Activated CD4-positive, alpha-beta T cell treated with anti-CD3 and anti-CD28 coated beads, Interleukin-10, Interleukin-2, amounts not matched to agents 100 ng/mL and 50 ng/mL, durations not matched to agents 16 hours and 8 hours (primary cell): ENCODE data around the gene SYMPK.

ENCODE experiments used
- DNase-seq: peaks from one replicate; pipeline ENCODE4 v3.0.0-alpha.2; 2020

Gene SYMPK

DNA sequence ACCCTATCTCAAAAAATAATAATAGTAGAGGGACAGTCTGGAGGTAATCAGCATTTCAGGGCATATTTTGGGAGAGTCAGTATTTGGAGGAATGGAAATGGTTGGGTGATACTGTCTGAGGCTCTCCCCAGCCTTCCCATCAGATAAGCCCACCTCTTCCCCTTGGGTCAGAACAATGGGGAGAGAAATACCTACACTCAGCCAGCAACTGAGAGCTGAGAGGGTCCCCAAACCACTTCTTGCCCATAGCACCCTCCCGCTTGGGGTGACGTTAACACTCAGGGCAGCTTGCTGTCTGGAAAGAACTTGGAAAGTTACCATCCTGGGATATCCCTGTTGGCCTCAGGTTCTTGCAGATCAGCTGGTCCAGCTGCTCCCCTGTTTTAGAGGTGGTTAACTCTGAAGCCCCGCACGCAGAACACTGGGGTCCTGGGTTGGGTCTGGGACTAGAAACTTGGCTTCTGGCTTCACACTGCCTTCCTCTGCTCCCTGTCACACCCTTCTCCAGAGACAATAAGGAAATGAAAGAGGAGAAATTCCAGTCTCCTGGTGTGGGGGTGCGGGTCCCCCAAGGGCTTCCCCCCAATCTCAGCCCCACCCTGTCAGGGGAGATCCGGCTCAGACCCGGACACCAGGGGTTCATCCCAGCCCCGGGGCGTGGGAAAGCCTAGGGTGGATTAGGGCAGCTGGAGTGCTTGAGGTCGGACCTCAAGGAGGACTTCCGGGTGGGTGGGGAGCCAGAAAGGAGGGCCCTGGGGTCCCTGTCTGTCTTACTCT is 3.6 kb upstream of the SYMPK start:
- DNase-seq: no peak

DNA sequence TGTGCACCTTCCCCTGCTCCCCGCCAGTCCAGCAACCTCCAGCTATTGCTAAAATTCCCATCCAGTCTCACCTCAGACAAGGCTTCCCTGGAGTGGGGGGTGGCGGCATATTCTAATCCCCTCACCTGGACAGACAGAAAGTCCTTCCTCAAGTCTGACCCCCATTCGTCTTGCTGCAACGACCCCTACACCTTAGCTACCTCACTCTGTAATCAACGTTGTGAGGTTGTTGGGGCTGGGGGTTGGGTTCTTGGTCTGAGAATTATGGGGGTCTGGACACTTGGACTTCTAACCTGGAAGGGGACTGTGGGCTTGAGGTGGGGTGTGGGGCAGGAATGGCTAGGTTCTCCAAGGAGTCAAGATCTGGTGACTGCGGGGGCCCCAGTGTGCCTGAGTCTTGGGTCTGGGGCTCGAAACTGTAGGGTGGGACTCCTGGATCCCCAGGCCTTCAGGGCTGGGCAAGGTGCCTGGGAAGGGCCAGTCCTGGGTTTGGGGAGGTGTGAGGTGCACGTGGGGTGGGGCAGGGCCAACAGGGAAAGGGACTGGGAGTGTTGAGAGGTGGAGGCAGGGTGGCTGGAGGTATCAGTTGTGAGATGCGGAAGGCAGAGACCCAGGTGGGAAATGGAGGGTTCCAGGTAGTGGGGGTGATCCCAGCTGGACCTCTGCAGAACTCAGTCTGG is 2.5 kb upstream of the SYMPK start:
- no peak for DNase-seq

DNA sequence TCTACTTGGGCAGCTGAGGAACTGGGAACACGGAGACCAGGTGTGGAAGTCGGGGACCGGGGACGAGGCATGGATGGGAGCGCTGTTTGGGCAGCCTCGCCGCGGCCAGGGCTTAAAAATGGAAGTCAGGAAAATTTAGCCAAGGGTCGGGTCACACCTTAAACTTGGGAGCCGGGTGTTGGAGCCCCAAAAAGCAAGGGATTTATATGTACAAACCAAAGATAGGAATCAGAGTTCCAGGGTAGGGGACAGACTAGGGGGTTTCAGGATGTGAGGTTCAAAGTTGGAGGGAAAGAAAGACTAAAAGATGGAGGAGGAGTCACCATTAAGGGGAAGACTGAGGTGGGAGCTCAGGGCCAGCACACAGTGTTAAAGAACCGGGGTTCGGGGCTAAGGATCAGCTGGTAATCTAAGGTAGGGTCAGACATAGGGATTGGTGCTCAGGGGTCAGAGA is 1.7 kb upstream of the SYMPK start:
- no peak for DNase-seq

DNA sequence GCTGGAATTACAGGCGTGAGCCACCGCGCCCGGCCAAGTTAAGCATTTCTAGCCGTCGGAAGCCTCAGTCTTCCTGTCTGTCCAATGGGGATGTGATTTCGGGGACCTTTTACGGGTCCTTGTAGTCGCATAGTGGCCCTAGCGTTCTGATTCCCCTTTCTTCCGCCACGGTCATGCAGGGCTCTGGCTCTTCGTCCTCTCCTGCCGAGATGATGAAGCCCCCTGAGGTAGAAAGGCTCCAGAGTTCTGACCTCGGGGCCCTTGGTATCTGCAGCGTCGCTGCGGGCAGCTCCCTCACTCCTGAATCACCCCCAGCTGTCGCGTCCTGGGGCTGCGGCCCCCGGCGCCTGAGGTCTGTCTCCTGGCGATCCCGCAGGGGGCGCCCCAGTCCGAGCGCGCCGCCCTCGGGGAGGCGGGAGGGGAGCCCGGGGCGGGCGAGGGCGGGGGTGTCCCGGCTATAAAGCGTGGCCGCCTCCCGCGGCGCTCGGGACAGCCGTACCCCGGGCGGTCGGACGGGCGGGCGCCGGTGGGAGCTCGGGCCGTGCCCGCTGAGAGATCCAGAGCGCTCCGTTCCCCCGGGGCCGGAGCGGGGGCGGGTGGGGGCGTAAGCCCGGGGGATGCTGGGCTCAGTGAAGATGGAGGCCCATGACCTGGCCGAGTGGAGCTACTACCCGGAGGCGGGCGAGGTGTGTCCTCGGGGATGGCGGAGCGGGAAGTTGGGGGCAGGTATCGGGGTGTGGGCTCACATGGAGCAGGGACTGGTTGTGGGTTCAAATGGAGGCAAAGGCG is 1.1 kb upstream of the SYMPK start, which contains the start of gene FOXA3:
Gene FOXA3, plus strand, starts transcription at position 487 of the 789 bp plus-strand sequence. Its CDS starts 131 bp downstream, at position 618.
- DNase-seq: peak; percentile 77

DNA sequence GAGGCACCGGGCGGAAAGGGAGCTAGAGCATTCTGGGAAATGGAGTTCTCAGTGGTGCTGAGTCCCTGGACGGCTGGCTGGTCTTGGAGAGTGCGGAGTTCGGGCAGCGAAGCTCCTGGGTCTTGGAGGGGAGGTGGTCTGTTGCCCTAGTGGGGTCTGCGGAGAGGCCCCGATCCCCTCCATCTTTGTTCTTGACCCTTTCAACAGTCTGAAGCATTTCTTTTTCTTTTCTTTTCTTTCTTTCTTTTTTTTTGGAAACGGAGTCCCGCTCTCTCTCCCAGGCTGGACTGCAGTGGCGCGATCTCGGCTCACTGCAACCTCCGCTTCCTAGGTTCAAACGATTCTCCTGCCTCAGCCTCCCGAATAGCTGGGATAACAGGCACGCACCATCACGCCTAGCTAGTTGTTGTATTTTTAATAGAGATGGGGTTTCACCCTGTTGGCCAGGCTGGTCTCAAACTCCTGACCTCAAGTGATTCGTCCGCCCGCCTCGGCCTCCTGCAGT is 440 bp upstream of the SYMPK start:
- no peak for DNase-seq

DNA sequence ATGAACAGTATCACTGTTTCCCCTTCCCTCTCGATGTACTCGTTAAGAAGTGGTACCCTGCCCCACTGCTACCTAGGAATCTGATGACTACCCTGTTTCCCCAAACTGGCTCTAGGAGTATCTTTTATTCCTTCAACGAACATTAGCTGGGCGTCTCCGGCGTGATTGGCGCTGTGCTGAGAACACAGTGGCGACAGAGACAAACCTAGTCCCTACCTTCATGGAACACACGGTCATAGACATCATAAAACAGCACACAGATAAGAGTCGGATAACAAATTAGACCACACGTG is 730 bp downstream of the SYMPK start:
- no peak for DNase-seq

DNA sequence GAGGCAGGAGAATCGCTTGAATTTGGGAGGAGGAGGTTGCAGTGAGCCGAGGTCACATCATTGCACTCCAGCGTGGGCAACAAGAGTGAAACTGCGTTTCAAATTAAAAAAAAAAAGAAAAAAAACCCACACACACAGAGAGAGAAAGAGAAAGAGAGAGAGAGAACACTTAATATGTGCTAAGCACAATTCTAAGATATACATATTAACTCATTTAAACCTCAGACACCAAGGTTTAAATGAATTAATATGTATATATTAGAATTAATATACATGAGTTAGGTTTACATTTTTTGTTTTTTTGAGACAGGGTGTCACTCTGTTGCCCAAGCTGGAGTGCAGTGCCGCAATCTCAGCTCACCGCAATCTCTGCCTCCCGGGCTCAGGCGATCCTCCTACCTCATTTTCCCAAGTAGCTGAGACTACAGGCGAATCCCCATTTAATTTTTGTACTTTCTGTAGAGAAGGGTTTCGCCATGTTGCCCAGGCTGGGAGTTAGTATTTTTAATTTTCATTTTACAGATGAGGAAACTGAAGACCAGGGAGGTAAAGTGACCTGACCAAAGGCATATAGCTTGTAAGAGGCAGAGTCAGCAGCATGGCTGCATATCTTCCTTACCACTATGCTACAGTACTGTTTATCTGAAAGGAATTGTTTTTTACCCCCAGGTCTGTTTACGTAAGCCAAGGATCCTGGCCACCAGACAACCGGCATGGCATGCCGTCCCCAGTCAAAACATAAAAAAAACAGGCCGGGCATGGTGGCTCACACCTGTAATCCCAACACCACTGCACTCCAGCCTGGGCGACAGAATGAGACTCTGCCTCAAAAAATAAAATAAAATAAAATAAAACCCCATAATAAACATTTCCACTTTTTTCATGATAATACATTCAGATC is 2.3 kb downstream of the SYMPK start:
- no peak for DNase-seq

DNA sequence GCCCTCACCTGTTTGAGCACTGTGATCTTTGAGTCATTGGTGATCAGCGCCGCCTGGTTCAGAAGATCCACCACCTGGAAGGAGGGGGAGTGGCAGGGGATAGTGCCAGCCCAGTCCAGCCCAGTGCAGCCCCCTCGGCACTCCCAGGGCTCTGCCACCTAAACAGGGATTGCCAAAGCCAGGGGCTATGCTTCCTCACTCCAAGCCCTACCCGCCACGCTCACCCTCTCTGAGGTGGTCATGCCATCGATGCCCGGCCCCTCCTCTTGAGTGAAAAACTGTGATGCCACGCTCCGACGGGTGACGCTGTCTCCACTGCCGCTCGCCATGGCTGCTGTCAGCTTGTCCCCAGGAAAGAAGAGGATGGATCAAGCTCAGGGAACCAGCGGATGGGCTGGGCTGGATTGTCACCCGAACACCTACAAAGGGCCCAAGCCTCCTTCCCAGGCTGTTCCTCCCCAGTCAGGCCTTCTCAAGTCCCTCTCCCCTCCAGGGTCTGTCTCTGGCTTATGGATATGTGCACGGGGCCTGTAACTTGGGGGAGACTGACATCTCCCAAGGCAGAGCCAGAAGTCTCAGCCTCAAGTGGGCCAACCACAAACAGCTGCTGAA is 8.7 kb downstream of the SYMPK start:
- no peak for DNase-seq

DNA sequence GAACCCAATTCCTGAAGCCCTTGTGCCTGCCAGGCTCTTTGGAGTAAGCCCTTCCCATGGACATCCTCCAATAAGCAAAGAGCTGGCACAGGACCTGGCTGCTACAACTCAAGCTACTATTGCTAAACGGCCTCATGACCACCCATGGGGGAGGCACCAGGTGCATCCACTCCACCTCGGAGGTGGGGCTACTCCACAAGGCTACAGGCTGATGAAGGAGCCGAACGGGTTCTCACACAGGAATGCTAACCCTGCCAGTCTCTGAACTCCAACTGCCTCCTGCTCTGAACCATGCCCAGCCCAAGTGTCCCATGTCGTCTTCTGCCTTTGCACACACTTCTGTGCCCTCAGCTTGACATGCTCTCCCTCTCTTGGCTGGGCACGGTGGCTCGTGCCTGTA is 10.0 kb downstream of the SYMPK start:
- DNase-seq: no peak

DNA sequence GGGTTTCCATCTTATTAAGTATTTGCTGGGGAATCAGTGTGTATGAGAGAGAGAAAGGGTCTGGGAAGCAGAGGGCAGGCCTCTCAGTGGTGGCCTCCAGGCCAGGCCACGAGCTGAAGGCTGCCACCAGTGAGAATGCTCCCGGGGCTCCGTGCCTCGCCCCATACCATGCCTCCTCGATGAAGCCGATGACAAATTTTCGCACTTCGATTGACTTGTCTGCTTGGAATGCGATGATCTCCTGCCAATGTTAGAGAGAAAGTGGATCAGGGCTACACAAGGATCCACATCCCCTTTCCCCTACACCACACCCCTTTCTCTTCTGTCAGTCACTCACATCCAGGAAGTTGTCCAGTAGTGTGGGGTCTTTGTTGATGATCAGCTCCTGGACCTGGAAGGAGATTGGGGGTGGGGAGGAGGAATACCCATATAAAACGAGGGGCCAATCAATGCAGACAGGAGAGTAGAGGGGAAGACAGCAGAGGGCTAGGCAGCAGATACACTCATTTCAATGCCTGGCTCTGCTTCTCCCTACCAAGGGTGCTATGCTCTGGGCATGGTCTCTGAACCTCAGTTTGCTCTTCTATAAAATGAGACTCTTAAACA is 10.7 kb downstream of the SYMPK start:
- no peak for DNase-seq

DNA sequence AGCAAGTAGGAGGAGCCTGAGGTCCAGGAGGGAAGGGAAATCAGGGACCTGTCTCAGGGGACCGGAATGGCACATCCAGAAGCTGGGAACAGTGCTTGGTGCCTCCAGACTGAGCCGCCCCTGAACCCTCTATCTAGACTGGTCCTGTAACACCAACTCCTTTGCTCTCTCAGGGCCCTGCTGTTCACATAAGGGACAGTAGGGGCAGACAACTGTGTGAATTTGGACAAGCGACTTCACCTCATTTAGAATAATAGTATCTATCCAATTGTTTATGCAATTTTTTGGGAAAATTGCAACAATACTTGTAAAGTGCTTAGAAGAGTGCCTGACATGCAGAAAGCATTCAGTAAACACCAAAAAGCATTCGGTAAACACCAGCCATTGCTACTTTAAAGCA is 14.0 kb downstream of the SYMPK start:
- no peak for DNase-seq

DNA sequence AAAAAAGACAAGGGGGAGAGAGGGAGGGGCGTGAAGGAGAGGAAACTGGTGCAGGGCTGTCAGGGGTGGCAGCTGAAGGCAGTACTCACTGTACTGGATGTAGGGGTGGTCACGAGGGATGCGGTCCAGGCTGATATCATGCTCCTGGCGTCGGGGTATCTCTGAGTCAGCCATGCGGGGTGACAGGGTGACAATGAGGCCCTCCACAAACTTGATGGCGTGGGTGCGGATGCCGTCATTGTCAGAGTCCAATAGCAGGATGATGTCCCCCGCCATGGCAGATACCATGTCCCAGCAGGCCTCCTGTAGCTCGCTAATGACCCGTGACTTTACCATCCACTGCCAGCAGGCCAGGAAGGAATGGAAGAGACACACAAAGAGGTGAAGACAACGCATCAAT is 15.3 kb downstream of the SYMPK start:
- DNase-seq: no peak

DNA sequence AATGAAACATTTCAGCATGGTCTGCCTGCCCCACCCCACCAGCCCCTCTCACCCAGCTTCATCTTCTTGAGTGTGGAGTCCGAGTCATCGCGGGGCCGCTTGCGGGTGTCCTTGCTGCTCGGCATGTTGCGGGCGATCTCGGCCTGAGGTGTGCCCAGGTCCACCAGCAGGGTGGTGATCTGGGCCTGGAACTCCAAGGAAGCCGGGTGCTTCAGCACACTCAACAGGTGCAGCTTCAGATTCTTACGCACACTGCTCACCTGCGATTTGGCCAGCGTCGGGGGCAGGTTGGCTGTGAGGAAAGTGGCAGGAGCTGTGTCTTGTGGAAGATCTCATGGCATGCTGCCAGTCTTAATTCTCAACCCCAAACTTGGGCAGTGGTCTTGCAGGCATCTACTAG is 20.7 kb downstream of the SYMPK start:
- DNase-seq: no peak

DNA sequence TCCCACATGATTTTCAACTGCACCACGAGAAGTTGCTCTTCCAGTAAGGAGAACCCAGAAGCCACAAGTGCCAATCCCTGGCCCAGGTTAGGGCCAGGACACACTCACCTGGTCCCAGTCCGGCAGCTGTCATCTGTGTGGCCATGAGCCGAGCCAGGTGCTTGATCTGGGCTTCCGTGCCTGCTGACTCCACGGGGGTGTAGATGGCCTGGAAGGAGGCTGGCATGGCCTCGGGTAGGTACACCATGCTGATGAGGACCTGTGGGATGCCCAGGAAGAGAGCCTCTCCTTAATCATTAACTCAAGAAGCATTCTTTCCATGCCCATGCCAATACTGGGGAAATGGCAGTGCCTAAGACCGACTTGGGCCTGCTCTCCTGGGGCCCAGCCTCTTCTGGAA is 28.0 kb downstream of the SYMPK start:
- DNase-seq: no peak

DNA sequence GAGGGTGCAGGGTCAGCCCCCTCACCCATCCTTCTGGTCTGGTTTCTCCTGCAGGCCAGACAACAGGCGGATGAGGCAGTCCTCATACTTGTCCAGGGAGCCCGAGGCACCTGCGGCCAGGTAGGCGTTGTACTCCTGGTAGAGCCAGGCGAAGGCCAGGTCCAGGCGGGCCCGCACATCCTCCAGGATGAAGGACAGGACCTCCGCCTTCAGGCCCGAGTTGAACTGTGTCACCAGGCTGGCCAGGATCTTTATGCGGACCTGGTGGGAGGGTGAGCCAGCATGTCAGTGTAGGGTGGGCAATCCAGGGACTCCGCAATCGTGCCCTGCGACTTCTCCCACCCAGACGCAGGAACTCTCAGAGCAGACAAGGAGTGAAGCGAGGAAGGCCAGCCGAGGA is 34.0 kb downstream of the SYMPK start:
- DNase-seq: no peak

DNA sequence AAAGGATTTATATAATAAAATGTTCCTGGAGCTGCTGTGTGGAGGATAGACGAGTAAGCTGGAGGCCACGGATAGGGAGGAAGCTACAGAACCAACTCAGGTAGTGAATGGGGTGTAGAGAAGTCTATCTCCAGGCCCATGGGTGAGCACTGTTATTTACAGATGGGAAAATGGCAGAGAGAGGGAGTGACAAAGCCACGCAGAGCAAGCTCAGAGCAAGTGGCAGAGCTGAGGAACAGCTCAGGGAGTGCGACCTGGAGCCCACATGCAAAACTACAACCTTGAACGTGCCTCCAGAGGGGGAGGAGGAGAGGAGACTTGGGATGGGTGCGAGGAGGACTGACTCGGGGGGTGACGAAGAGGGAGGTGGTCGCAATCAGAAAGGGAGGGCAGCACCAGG is 34.4 kb downstream of the SYMPK start:
- DNase-seq: no peak

DNA sequence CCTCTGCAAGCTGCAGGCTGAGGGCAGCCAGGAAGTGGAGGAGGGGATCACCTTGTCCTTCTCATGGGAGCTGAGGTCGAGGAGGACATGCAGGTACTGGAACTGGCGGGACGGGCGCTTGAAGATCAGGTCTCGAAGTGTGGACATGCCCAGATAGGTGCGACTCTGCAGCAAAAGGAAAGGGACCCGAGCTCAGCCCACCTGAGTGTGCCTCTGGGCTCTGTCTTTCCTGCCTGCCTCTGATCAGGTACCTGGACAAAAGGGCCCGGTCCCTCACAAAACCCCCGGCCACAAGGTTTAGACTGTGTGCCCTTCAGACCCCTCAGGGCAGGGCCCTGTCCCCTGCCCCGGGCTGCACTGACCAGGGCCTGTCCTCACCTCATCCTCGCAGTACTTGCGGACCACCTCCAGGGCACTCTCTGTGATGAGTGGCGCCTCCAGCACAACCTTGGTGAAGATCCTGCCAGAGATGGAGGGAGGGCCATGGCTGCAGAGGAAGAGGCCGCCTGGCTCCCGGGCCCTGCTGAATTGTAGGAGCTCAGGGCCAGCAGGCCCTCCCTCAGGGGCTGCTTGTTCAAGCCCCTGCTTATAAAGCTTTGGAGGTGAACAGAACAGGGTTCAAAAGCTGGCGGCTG is 35.4 kb downstream of the SYMPK start:
- DNase-seq: no peak

DNA sequence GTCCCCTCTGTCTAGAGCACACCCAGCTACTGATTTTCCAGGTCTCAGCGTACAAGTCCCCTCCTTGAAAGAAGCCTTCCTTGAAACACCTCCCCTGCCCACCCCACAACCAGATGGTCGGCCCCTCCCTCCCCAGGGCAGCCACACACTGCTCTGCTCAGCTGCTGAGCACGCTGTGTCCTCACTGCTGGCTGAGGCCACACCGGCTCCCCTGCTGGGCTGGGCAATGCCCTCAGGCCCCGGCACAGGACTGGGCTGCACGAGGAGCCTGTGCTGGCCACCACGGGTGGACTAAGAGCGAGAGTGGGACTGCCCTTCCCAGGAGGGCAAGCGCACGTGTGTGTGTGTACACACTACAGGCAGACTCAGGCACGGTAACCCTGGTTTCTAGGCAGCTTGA is 36.0 kb downstream of the SYMPK start:
- DNase-seq: no peak

DNA sequence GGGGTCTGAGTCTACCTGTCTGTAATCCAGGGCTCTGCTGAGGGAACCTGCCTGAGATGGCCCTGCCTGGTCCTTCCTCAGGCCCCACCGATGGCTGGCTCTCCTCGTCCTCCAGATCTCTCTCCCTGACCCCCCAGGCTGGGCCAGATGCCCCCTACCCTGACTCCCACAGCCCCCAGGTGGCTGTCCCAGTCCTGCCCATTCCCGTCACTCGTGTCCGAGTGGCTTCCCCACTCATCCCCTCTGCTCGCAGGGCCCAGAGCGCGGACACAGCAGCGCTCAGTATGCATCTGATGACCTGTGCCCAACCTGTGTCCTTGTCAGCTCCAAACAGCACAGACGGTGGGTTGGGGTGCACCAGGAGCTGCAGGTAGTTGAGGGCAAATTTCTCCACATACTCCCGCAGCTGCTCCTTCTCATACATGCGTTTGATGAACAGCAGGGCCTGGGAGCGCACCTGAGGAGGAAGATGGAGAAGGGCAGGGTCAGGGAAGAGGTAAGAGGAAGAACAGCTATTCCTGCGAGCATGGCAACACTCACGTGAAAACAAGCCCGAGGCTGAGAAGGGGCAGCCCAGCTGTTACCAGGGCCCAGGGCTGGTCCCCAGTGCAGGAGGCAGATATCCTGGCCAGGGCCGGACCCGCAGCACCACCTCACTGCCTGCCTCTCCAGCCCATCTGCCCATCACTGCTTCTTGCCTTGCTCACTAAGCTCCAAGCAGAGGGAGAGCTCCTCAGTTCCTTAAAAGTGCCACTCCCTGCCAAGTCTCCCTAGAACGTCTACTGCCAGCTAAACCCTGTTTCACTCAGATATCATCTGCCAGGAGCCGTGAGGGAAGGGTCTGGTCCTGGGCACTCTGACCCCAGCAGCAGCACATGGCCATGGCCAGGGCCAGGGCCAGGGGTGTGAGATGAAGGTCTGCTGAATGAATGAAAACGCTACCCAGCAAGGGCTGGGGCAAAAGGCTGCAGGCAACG is 36.7 kb downstream of the SYMPK start:
- DNase-seq: no peak

DNA sequence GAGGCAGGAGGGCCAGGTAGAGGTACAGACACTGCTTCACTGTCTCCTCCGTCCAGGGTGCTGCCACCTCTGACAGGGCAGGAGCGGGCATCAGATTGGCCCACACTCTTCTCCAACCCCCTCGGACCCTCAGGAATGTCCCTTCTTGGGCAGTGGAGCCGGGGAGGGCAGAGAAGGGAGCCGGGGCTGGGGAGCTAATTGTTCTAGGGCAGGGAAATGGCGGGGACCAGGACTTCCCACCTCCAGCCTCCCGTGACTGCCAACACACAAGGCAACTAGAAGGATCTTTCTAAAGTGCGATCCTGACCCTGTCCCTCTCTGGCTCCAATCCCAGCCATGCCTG is 37.7 kb downstream of the SYMPK start:
- no peak for DNase-seq
